MCF 10A (cell line): ENCODE results near the gene CATSPERB. TPM values are rescaled to one million over a fixed set of nuclear protein-coding genes. Genes with fewer than 3 reads are reported as not detected.

Source experiments
- BruUV-seq: library from RNA; stranded (reverse); fragments of 400-500 nt; replicated peaks from 2 replicates; lab custom pipeline; 2021; lab: Mats Ljungman, UMichigan
- CTCF ChIA-PET: fragments of 300-600 bp; sonication (Branson Sonifier 250); formaldehyde crosslinking; extraction: SDS; loops from one replicate; lab custom pipeline; 2021; ENCODE audit warnings: antibody characterized with exemption, inconsistent platforms; lab: Yijun Ruan, JAX
- POLR2A ChIA-PET: fragments of 300-600, 350-650 bp; sonication (Branson Sonifier 250); formaldehyde crosslinking; extraction: SDS; loops from one replicate; lab custom pipeline; 2020; ENCODE audit warnings: antibody characterized with exemption, inconsistent platforms; lab: Yijun Ruan, JAX
- DNase-seq: peaks from one replicate; pipeline ENCODE4 v3.0.0-alpha.2; 2018; ENCODE audit not compliant: unreplicated experiment
- H3K27ac Mint-ChIP-seq: one replicate; pipeline ENCODE4 v1.8.0; 2022; ENCODE audit warnings: mild to moderate bottlenecking, low read depth, mixed read lengths; ENCODE audit not compliant: unreplicated experiment
- H3K27me3 Mint-ChIP-seq: one replicate; pipeline ENCODE4 v1.8.0; 2022; ENCODE audit warnings: mixed read lengths; ENCODE audit not compliant: insufficient read depth, unreplicated experiment
- H3K36me3 Mint-ChIP-seq: one replicate; pipeline ENCODE4 v1.8.0; 2022; ENCODE audit warnings: mild to moderate bottlenecking, moderate library complexity, mixed read lengths; ENCODE audit not compliant: insufficient read depth, unreplicated experiment
- H3K4me1 Mint-ChIP-seq: one replicate; pipeline ENCODE4 v1.8.0; 2022; ENCODE audit warnings: mixed read lengths; ENCODE audit not compliant: insufficient read depth, unreplicated experiment
- H3K4me3 Mint-ChIP-seq: one replicate; pipeline ENCODE4 v1.8.0; 2022; ENCODE audit warnings: mild to moderate bottlenecking, moderate library complexity, mixed read lengths; ENCODE audit not compliant: unreplicated experiment
- H3K9me3 Mint-ChIP-seq: one replicate; pipeline ENCODE4 v1.8.0; 2022; ENCODE audit warnings: mixed read lengths; ENCODE audit not compliant: unreplicated experiment
- CTCF ChIP-seq: fragments of 200-600 bp; IDR thresholded peaks from one replicate; pipeline ENCODE4 v1.8.0; 2022; ENCODE audit warnings: antibody characterized with exemption, mild to moderate bottlenecking; ENCODE audit not compliant: unreplicated experiment
- intact Hi-C: fragments of 100-400 bp; cut with micrococcal nuclease; formaldehyde crosslinking; loops from 2 replicates; pipeline ENCODE4 v1.14.1; 2022
- total RNA-seq: library from RNA; stranded (reverse); gene quantifications from 2 replicates; pipeline ENCODE4 v1.2.3, GENCODE V29; 2022

CATSPERB gene
- total RNA-seq, 1 experiment from 2014 or later: 1.1 TPM

GRCh38 chr14:91636604-91637003, 95.3 kb downstream of the CATSPERB start:
- H3K27me3 Mint-ChIP-seq: no peaks in the 10 kb centered on the region
- no peaks in the 10 kb centered on the region for H3K36me3 Mint-ChIP-seq
- ChIA-PET POLR2A (no interaction called here), CTCF (no interaction called here)
- TF ChIP-seq CTCF: no peak
- H3K4me3 Mint-ChIP-seq: no peak overlapping the region
- no peaks in the 10 kb centered on the region for H3K4me1 Mint-ChIP-seq
- BruUV-seq: no TSS peak
- no peaks in the 10 kb centered on the region for H3K9me3 Mint-ChIP-seq
- no peak overlapping the region for H3K27ac Mint-ChIP-seq
- intact Hi-C loops: no loop called here
- DNase-seq: peak; percentile 21

GRCh38 chr14:91624757-91625156, 107.1 kb downstream of the CATSPERB start:
- POLR2A ChIA-PET: no interaction called here

GRCh38 chr14:91614187-91614586, 117.7 kb downstream of the CATSPERB start:
- H3K9me3 Mint-ChIP-seq: no peaks in the 10 kb centered on the region
- H3K36me3 Mint-ChIP-seq: no peaks in the 10 kb centered on the region
- H3K27ac Mint-ChIP-seq: no peak overlapping the region
- peak; percentile 24 for DNase-seq
- H3K4me3 Mint-ChIP-seq: no peak overlapping the region
- no peak for TF ChIP-seq CTCF
- BruUV-seq: no TSS peak
- H3K27me3 Mint-ChIP-seq: no peaks in the 10 kb centered on the region
- no peaks in the 10 kb centered on the region for H3K4me1 Mint-ChIP-seq
- ChIA-PET POLR2A (no interaction called here), CTCF (interaction anchor here (0.7 kb wide), 1 partner anchor 40 kb away, joined by 3 read pairs; no protein-coding TSS in a partner anchor)
- intact Hi-C loops: no loop called here

More at GRCh38 chr14:91624757-91625156, 107.1 kb downstream of the CATSPERB start:
- Mint-ChIP-seq H3K27me3 (no peaks in the 10 kb centered on the region), H3K36me3 (no peaks in the 10 kb centered on the region), H3K4me3 (no peak overlapping the region), H3K9me3 (no peaks in the 10 kb centered on the region), H3K4me1 (no peaks in the 10 kb centered on the region), H3K27ac (no peak overlapping the region)
- intact Hi-C loops: no loop called here
- BruUV-seq: no TSS peak
- DNase-seq: no peak
- CTCF ChIA-PET: interaction anchor here (0.8 to 1.2 kb wide), 3 partner anchors 25 to 249 kb away, joined by 3 read pairs; no protein-coding TSS in a partner anchor
- no peak for TF ChIP-seq CTCF

GRCh38 chr14:91613459-91614112, 118.3 kb downstream of the CATSPERB start:
- DNase-seq: no peak
- H3K4me1 Mint-ChIP-seq: no peaks in the 10 kb centered on the region
- no peaks in the 10 kb centered on the region for H3K9me3 Mint-ChIP-seq
- H3K27me3 Mint-ChIP-seq: no peaks in the 10 kb centered on the region
- intact Hi-C loops: no loop called here
- no TSS peak for BruUV-seq
- ChIA-PET CTCF (interaction anchor here (0.7 kb wide), 1 partner anchor 41 kb away, joined by 3 read pairs; no protein-coding TSS in a partner anchor), POLR2A (interaction anchor here (0.6 kb wide), 1 partner anchor 462 kb away, joined by 3 read pairs; no protein-coding TSS in a partner anchor)
- no peak overlapping the region for H3K27ac Mint-ChIP-seq
- H3K36me3 Mint-ChIP-seq: no peaks in the 10 kb centered on the region
- TF ChIP-seq CTCF: no peak
- H3K4me3 Mint-ChIP-seq: no peak overlapping the region
